NCI-H510A treated with DMSO at 0.1 percent for 48 hours (cell line): ENCODE results near the gene ARHGAP24.

ENCODE experiments used
- DNase-seq: peaks from one replicate; lab custom pipeline; 2025; lab: John Stamatoyannopoulos, UW

The ARHGAP24 gene

DNA sequence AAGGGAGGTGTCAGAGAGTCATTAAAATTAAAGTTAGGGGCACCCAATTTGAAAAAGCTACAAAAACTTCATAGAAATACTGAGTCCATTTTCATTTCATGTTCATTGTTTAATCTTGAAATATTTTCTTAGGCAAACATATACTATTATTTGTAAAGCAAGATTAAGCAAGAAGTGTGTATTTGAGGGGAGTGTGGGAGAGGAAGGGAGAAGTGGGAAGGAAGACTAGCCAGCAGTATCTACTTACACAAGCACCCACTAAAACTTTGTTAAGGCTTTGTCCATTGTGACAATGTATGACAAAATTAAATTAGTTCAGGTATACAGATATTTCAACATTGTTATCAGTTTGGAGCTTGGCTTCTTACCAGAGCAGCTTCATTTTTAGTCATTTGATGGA, 222.9 kb downstream of the ARHGAP24 start:
- no peak for DNase-seq

DNA sequence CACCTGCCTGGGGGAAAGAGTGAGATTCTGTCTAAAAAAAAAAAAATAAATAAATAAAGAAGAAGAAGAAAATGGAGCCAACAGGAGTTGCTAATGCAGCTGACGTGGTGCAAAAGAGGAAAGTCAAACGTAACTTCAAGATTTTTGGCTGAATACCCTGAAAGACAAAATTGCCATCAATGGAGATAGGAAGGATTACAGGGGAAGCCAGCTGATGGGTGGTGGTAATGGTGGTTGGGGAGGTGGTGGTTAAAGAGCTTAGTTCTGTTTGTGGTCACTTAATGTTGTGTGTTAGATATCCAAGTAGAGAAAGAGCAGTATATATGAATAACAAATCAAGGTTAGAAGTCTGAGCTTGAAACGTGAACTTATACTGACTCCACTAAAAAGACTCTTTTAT, 225.4 kb downstream of the ARHGAP24 start:
- no peak for DNase-seq

DNA sequence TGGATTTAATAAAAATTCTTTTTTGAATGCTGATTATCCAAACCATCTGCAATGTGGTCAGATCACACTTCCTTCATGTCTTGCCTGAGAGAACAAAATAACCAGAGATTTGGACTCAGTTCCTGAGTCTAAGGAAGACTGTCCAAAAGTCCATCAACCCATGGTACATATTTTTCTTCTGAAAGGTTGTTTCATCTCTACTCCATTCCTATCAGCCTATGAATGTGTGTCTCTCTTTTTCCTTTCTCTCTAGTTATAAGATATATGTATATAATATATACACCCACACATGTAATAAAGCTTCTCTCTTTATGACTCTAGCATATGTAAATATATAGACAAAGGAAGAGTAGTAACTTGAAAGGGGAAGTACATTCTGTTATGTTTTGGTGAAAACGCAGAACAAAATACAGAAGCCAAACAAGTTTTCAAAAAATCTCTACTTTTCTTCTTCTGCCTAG, 226.9 kb downstream of the ARHGAP24 start:
- DNase-seq: no peak

DNA sequence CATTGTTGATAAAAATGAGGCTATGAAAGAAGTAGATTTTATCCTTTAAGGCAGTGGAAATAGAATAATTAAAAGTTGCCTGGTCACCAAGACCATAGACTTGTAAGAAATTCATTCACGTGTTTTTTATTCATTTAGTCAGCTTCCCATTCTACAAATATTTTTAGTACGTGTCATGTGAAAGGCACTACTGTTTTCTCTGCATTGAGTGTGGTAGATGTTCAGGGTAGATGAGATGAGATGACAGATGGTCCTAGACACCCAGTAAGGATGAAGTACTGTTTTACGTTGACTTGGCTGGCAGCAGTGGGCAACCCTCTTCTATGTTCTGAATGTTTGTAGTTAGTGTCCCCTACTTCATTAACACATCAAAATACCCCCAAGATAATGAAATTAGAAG, 228.1 kb downstream of the ARHGAP24 start:
- DNase-seq: no peak

DNA sequence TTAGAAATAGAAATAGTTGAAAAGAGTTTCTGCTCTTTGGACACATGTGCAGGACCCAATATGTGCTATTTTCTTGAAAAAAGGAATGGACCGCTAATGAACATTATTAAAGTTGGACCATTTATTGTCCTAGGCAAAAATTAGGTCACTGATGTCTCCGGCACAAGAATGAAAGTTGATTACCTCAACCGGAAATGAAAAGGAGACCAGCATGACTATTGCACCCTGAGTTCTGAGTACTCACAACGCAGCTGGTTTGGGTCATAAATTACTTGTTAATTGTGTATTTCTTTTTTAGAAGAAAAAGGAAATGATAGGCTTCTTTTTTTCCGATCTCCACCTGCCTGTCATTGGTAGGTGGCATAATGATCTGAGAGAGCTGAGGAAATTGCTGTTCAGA, 232.7 kb downstream of the ARHGAP24 start:
- DNase-seq: no peak

DNA sequence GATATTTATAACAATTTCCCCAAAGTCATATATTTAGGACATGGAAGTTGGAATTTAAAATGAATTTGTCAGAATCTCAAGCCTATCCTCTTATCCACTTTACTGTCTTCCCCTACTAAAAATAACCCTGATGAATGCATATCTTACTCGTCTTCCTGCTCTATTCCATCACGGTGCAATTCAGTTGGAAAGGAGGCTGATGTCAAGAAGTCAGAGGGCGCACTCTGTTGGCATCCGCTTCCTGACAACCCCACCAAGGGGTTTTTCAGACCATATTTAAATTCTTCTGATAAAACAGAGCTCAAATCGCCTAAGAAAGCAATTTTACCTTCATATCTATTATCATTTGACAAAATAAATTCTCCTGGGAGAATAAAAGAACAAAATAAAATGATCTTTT, 233.5 kb downstream of the ARHGAP24 start:
- no peak for DNase-seq

DNA sequence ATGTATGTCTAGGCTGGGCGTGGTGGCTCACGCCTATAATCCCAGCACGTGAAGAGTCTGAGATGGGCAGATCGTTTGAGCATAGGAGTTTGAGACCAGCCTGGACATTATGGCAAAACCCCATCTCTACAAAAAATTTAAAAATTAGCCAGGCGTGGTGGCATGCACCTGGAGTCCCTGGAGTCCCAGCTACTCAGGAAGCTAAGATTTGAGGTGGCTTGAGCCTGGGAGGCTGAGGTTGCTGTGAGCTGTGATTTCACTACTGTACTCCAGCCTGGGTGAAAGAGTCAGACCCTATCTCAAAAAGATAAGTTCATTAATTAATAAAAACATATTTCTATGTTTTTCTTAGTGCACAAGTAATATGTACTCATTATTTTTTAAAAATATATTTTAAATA, 238.1 kb downstream of the ARHGAP24 start:
- no peak for DNase-seq

DNA sequence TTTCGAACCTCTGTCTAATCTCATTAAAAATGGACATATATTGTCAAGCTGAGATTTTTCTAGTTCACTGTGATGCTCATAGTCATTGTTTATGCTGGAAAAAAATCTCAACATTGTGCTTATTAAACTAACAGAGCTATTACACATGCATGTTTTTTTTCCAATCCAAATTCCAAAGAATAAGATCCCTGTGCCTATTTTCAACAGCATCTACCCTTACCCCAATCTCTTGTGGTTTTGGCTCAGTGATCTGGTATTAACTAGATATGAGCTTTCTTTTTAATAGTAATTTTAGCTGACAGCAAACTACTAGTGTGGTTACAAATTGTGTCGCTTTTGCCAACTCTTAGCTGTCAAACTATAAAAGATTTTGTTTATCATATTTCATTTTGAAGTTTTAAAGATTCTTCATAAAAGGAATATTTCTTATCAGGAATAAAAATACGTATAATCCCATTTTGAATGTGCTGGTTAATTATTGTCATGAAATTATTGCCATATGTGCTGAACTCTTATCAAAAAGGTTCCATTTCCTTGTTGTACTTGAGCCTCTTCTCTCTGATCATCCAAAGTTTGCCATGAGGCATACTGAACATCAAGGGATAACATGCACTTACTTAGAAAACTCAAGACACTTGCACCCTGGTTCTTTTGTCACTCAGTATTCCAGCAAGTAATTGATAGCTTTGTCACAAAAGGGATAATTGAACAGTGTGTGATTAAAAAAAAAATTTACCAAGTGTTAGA, 241.2 kb downstream of the ARHGAP24 start:
- DNase-seq: no peak

DNA sequence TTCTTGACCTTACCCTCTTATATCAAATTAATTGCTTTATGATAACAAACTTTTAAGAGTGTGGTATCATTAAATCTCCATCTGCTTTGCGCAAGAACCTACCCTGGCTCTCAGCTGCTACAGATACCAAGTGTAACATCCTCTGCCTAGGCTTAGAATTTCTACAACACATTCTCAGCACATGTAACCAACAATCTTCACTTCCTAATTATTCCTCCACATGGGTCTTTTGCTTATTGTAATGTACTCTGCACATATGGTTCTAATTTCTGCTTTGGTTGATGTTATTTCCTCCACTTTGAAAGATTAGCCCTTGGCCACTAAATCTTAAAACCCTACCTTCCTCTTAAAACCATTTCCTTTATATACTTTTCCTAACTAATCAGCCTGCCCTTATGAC, 242.4 kb downstream of the ARHGAP24 start:
- no peak for DNase-seq

DNA sequence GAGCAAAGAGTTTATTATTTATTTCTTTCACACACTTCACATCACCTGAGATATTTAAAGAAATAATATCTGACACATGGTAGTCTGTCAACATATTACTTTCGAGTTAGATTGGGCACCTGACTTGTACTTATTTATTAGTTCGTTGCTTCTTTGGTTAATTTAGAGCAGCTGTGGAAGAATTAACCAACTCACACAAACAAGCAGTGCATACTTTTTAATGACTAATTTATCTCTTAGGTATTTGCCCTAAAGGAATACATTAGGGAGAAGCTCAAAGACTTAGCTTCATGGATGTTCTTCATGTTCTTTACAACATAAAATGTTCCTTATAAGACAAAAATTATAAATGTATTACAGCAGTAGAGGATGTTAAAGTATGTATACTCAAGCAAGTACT, 242.9 kb downstream of the ARHGAP24 start:
- DNase-seq: no peak

DNA sequence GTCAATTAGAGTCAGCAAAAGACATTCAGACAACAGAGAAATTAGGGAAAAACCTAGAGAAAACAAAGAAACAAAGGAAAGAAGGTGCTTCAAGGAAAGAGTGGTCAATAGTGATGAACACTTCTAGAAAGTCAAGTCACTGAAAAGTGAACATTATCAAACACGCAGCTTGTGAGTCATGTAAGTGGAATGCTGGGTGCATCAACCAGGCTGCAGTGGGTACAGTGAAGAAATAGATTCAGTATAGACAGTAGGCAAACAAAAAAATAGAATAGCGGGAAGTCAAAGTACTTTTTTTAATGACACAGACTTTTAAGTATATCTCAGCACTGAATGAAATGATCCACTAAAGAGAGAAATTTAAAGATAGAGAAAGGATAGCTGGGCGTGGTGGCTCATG, 245.8 kb downstream of the ARHGAP24 start:
- no peak for DNase-seq

DNA sequence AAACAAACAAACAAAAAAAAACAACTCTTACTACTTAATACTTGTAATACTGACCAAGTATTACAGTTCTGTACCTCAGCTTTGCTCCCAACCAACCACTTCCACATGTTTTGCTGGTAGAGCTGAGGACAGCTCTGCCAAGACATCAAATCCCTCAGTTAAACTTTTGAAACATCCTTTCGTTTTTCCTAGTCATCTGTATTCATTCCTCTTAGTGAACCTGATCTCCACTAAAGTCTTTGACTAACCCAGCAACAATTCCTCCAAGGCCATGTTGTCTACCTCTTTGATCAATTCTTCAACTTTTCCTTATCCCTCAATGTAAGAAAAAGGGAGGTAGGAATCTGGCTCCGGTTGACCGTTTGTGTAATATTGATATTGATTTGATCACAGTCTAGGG, 247.5 kb downstream of the ARHGAP24 start:
- no peak for DNase-seq

DNA sequence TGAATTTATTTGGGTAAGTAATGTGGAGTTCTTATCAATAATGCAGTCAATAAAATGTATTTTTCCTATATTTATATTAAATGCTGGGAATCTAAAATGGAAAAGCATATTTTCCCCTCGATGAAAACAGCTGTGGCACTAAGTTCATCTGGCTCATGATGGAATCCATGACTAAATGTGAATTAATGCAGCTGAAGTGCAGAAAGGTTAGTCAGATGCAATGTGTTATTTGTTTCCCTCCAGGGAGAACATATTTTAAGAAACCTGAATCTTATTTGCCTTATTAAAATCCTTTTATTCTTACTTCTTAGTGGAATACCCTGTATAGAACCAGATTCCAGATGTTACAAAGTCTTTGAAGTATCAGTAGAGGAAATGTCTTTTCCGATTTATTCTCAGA, 247.9 kb downstream of the ARHGAP24 start:
- DNase-seq: no peak

DNA sequence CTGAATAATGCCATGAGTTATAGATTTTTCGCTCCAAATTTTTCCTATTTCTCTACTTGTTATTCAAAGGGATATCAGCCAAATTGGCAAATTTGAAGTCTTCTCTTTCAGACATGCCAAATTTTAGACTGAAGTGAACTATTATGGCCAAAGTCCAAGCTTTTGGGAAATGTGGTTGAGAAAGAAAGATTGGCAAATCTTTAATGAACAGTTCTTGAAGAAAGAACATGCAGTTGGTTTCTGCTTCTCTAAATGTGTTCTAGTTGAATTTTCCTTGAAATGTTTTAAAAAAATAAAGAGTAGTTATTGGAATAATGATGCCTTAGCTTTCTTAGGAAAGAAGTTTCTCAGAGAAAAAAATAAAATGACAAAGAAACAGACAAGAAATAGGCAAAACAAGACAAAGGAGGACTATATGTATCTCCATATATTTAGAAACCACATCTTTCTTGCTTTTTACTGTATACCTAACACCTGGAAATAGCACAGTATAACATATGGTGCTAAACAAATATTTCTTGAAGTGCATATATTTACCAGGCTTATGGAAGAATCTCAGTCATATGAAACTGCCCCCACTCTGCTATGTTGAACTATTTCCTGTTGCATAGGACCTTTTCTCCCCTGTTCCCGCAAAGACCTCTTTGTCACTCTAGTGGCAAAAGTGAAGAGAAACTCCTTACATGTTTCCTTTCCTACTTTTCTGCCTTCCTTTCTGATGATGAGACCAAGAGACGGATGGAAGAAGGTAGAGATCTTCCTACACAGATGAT, 250.0 kb downstream of the ARHGAP24 start:
- no peak for DNase-seq

DNA sequence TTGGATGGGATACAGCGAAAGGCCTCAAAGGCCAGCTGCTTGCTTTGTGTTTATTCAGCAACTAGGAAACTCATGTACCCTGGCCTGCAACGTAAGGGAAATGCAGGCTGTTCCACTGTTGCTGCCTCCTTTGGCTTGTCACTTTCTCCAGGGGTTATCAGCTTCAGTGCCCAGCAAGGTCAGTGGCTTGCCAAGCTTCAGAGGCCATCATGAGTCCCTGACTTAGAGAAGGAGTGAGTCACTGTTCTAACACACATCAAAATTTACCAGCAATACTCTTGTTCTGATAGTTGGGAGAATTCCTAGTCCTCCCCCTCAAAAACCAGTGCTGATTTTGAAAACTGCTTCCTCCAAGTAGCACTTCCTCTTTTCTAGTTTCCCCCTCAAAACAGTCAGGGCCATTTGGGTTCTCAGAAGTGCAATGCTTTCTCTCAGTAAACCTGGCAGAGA, 250.8 kb downstream of the ARHGAP24 start:
- no peak for DNase-seq

DNA sequence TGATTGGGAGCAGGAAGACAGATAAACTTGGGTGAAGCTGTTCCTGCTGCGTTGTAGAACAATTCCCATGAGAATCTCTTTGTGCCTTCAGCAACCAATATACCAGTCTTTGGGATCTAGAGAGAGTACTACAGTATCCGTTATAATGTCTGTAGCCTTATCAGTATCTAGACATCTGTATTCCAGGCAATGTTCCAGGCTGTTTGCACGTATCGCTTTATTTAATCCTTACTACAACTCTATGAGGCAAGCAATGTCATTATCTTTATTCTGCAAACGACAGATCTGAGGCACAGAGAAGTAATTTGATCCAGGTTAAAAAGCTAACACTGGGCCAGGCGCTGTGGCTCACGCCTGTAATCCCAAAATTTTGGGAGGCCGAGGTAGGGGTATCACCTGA, 251.6 kb downstream of the ARHGAP24 start:
- DNase-seq: no peak

DNA sequence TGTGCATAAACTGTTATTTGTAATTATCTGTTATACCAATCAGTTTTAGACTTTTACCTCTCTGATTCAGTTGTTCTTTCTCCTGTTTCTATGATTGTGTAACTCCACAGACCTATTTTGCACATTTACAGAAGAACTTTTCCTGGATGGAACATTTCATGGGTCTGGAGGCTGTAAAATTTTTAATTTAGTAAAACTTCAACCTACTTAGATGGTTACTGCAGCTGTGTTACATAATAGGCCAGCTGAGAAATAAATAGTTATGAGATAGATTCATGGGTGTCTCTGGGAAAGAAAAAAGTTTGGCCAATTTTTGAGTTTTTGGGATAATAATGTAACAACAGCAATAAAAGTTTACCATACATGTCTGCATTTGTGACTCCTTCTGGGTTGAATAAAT, 253.5 kb downstream of the ARHGAP24 start:
- DNase-seq: no peak

DNA sequence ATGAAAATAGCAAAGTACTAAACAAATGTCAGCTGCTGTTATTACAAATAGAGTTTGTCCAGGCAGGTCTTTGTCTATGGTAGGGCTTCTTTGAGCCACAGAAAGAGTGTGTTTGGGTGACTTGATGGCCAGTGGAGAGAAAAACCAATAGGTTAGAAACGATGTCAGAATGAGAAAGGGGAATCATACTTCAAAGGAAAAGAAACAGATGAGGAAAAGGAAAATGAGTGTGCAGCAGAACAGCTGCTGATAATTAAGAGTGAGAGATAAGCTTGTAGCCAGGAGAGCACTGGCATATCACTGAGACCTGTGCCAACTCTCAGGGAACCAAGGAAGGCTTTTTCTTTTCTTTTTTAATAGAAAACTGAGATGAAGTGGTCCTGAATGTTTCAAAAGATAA, 257.2 kb downstream of the ARHGAP24 start:
- DNase-seq: no peak

DNA sequence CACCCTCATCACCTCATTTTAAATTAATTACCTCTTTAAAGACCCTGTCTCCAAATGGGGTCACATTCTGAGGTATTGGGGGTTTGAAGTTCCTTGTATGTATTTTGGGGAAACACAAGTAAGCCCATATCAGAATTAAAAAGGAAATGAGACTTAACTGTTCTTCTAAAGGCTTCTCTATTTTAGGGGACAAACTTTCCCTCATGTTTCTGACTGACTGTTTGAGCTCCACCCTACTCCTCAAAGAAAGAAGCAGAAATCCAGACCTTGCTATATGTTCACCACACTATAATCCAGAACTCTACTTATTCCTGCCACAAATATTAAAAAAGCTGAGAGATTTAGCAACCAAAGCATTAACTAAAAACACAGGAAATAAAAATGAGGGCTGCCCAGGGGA, 258.8 kb downstream of the ARHGAP24 start:
- DNase-seq: no peak

DNA sequence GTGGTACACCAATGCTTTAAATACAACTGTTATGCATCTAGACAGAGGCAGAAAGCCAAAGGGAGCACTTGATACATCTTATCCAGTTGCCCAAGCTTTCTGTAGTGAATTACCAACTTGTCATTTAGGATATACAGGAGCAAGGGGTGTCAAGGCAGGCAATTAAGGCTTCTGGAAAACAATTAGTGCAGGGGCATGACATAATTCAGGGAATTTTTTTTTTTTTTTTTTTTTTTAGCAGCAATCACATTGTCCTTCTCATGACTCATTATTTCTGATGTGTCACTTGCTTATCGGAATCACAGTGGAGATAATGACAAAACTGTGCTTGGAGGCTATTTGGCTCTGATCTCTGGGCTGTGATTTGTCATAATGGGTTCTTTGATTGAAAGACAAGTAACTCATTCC, 259.5 kb downstream of the ARHGAP24 start:
- DNase-seq: no peak

DNA sequence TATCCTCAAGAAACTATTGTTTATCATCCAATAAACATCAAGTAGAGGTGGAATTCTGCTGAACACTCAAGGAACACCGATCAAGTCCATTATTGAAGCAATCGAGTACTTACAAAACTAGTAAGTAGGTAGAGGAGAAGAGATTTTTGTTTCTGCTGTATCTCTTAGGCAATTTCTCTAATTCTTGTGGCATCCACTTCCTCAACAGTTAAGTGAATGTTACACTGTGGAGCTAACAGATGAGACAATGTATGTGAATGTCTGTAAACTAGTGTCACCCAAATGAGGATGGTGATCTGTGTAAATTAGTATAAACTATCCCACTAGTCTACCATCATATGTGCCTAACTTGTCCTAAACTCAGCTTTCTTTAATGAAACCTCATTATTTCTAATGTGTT, 261.6 kb downstream of the ARHGAP24 start:
- no peak for DNase-seq

DNA sequence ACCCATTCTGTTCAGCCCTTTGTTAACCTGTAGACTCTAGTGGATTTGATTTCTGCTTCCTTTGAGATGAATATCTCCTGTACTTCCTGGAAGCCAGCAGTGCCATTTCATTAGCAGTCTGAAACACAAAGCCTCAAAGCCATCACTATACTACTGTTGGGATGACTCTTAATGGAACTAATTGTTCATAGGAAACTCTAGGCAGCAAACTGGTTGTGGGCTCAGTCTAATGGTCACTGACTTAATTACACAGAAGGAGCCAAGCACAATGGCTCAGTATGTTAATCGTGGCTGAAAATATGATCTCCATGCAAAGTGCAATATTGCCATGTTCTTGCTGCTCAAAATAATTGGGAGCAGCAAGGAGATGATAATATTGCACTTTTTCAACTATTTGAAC, 262.3 kb downstream of the ARHGAP24 start:
- no peak for DNase-seq

DNA sequence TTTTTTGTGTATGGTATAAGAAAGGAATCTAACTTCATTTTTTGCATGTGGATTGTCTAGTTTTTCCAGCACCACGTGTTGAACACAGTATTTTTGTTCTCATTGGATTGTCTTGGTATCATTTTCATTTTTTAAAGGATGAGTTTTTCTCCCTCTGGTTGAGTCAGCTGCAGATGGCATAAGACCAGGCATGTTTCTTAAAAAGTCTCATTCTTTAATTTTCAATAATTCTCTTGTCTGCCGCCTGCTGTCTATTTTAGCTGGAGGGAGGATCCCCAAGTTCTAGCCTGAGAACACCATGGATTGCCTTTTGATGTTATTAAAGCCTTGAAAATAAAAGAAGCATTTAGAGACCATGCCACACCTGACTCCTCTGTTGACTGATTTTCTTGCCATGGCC, 263.8 kb downstream of the ARHGAP24 start:
- no peak for DNase-seq

DNA sequence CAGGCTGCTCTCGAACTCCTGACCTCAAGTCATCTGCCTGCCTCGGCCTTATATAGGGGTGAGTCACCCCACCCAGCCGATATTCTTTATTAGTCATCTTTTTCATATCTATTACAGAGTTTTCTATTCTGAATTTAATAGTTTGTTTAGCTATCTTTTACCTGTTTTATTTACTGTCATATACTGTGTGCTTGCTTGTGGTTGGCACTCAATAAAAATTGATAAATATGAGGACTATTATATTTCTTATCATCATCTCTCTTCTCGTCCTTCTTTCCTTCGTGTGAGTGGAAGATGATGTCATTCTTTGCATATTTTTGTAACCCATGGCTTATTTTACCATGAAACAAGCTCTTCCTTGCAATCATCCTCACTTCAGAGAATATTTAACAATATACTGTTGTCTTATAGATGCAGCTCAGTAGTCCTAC, 265.5 kb downstream of the ARHGAP24 start:
- DNase-seq: no peak
